PC-3 (cell line): ENCODE results near the gene SLC4A7.

Experiments
- CTCF ChIP-seq: fragments of 300-600 bp; sonication (generic); conservative IDR thresholded peaks from 2 replicates; pipeline ENCODE4 v1.5.1; 2017; ENCODE audit warnings: antibody characterized with exemption, low read depth, mild to moderate bottlenecking, low read length
- EZH2 ChIP-seq: fragments of 300-600 bp; sonication (generic); IDR thresholded peaks from one replicate; pipeline ENCODE4 v1.6.1; 2017; ENCODE audit warnings: antibody characterized with exemption, mild to moderate bottlenecking, low read length; ENCODE audit not compliant: unreplicated experiment

- TF ChIP-seq CTCF (no peak), EZH2 (no peak)
These were observed 138.7 kb downstream of the SLC4A7 start for GRCh38 chr3:27345493-27345892.
